HepG2 (cell line): ENCODE data around the gene ZNF777. TPM values are rescaled to one million over a fixed set of nuclear protein-coding genes. Genes with fewer than 3 reads are reported as not detected.
A peak's percentile ranks its signal among the peaks of the same experiment; 100 is the strongest.

Experiments used
- AHR ChIP-seq: IDR thresholded peaks from 2 replicates; pipeline ENCODE4 v1.6.1; 2018; ENCODE audit warnings: missing genetic modification reagents, missing compliant biosample characterization
- ARID2 ChIP-seq: sonication (generic); formaldehyde crosslinking; IDR thresholded peaks from 2 replicates; pipeline ENCODE4 v1.8.1; 2022; ENCODE audit warnings: mild to moderate bottlenecking, missing genetic modification reagents, borderline replicate concordance
- CBX2 ChIP-seq, 2 experiments: fragments of 200-600 bp in 1 of 2; sonication (generic); formaldehyde crosslinking in 1 of 2; IDR thresholded peaks; 2 replicates each; pipeline versions ENCODE4 v1.7.0 to v1.8.1; 2018 to 2022; ENCODE audit warnings: low read depth in 2 of 2, low read length in 1 of 2, mild to moderate bottlenecking in 1 of 2, missing genetic modification reagents in 1 of 2
- FOXA1 ChIP-seq, 2 experiments: fragments of 450-650 bp in 1 of 2; sonication (generic) in 1 of 2; formaldehyde crosslinking in 1 of 2; IDR thresholded peaks; 2 replicates each; pipeline versions ENCODE4 v1.4.0 to v1.6.1; 2016 to 2020; ENCODE audit warnings: missing genetic modification reagents in 1 of 2
- FOXP1 ChIP-seq, 2 experiments: fragments of 450-650 bp in 1 of 2; IDR thresholded peaks; 2 replicates each; pipeline ENCODE4 v1.6.1; 2017 to 2018; ENCODE audit warnings: antibody characterized with exemption in 1 of 2
- HNF4G ChIP-seq, 2 experiments: sonication (generic) in 1 of 2; formaldehyde crosslinking in 1 of 2; IDR thresholded peaks; 2 replicates each; pipeline versions ENCODE4 v1.4.0 to v1.6.1; 2011 to 2020; ENCODE audit warnings: borderline replicate concordance in 2 of 2, low read depth in 2 of 2, mild to moderate bottlenecking in 2 of 2, low read length in 1 of 2, missing genetic modification reagents in 1 of 2, moderate library complexity in 1 of 2
- MAFF ChIP-seq: IDR thresholded peaks from 2 replicates; pipeline ENCODE4 v1.6.1; 2011; ENCODE audit warnings: low read depth, low read length, improper control_type of control experiment
- MTF1 ChIP-seq: sonication (generic); formaldehyde crosslinking; IDR thresholded peaks from 2 replicates; pipeline ENCODE4 v1.5.0; 2020; ENCODE audit warnings: missing genetic modification reagents
- MYC ChIP-seq: sonication (generic); formaldehyde crosslinking; IDR thresholded peaks from 2 replicates; pipeline ENCODE4 v1.9.0; 2021; ENCODE audit warnings: missing genetic modification reagents, borderline replicate concordance
- NFYC ChIP-seq: IDR thresholded peaks from 2 replicates; pipeline ENCODE4 v1.6.1; 2016; ENCODE audit warnings: missing genetic modification reagents, missing compliant biosample characterization
- NR2F2 ChIP-seq: IDR thresholded peaks from 2 replicates; pipeline ENCODE4 v1.6.1; 2012; ENCODE audit warnings: low read depth, inconsistent platforms, borderline replicate concordance
- PAX8 ChIP-seq: sonication (generic); formaldehyde crosslinking; IDR thresholded peaks from 2 replicates; pipeline ENCODE4 v1.8.0; 2022; ENCODE audit warnings: mild to moderate bottlenecking, missing genetic modification reagents, borderline replicate concordance
- POGZ ChIP-seq: sonication (generic); formaldehyde crosslinking; IDR thresholded peaks from 2 replicates; pipeline ENCODE4 v1.4.0; 2020; ENCODE audit warnings: mild to moderate bottlenecking, missing genetic modification reagents
- PREB ChIP-seq: sonication (generic); formaldehyde crosslinking; IDR thresholded peaks from 2 replicates; pipeline ENCODE4 v1.4.0; 2020; ENCODE audit warnings: missing genetic modification reagents
- SAFB2 ChIP-seq: sonication (generic); formaldehyde crosslinking; IDR thresholded peaks from 2 replicates; pipeline ENCODE4 v1.5.1; 2020; ENCODE audit warnings: missing genetic modification reagents, low read depth, mild to moderate bottlenecking, borderline replicate concordance
- TERF1 ChIP-seq: sonication (generic); formaldehyde crosslinking; IDR thresholded peaks from 2 replicates; pipeline ENCODE4 v1.8.0; 2022; ENCODE audit warnings: mild to moderate bottlenecking, missing genetic modification reagents, moderate library complexity
- ZBTB34 ChIP-seq: sonication (generic); formaldehyde crosslinking; IDR thresholded peaks from 2 replicates; pipeline ENCODE4 v1.8.0; 2022; ENCODE audit warnings: mild to moderate bottlenecking, missing genetic modification reagents
- ZFP62 ChIP-seq: sonication (generic); formaldehyde crosslinking; IDR thresholded peaks from 2 replicates; pipeline ENCODE4 v1.4.0; 2020; ENCODE audit warnings: missing genetic modification reagents
- ZNF34 ChIP-seq: sonication (generic); formaldehyde crosslinking; IDR thresholded peaks from 2 replicates; pipeline ENCODE4 v1.4.0; 2020; ENCODE audit warnings: mild to moderate bottlenecking, missing genetic modification reagents, borderline replicate concordance
- ZNF607 ChIP-seq: sonication (generic); formaldehyde crosslinking; IDR thresholded peaks from 2 replicates; pipeline ENCODE4 v1.5.1; 2020; ENCODE audit warnings: missing genetic modification reagents, mild to moderate bottlenecking, borderline replicate concordance
- ZNF639 ChIP-seq: conservative IDR thresholded peaks from 2 replicates; pipeline ENCODE4 v1.6.1; 2018; ENCODE audit warnings: missing genetic modification reagents
- ZNF7 ChIP-seq: IDR thresholded peaks from 2 replicates; pipeline ENCODE4 v1.6.1; 2016; ENCODE audit warnings: missing biosample characterization, missing genetic modification reagents
- ZNF75D ChIP-seq: sonication (generic); formaldehyde crosslinking; IDR thresholded peaks from 2 replicates; pipeline ENCODE4 v1.8.1; 2023; ENCODE audit warnings: missing genetic modification reagents, mild to moderate bottlenecking, borderline replicate concordance
- ZNF768 ChIP-seq: sonication (generic); formaldehyde crosslinking; IDR thresholded peaks from 2 replicates; pipeline ENCODE4 v1.4.0; 2020; ENCODE audit warnings: missing genetic modification reagents
- ZSCAN29 ChIP-seq: sonication (generic); formaldehyde crosslinking; conservative IDR thresholded peaks from 2 replicates; pipeline ENCODE4 v1.4.0; 2020; ENCODE audit warnings: mild to moderate bottlenecking, missing genetic modification reagents
- polyA plus RNA-seq, 8 experiments: library from polyadenylated mRNA; depleted of rRNA in 3 of 8; stranded (reverse) in 7 of 8; unstranded in 1 of 8; fragments of >200 nt; fragmentation: Illumina TruSeq in 4 of 8; extraction: Trizol in 4 of 8; gene quantifications; 2 replicates each; pipeline versions ENCODE4 v1.2.1 to v1.2.3, GENCODE V29; 2011 to 2016; ENCODE audit warnings: low read depth in 4 of 8, missing spikeins in 1 of 8, mixed read lengths in 1 of 8; ENCODE audit not compliant: insufficient read depth in 1 of 8
- total RNA-seq, 5 experiments: library from RNA; depleted of rRNA; stranded (reverse); fragments of >200 nt; fragmentation: Illumina TruSeq; extraction: Trizol; gene quantifications; 2 replicates each; pipeline ENCODE4 v1.2.3, GENCODE V29; 2016; ENCODE audit warnings: low read depth in 1 of 5

Gene ZNF777
- total and polyA plus RNA-seq, 2 of the 13 experiments (the other 11 are each of a cell fraction or from before 2014, with no cell fraction given): 3.8 to 6.0 TPM

GRCh38 chr7:149422162-149422913 is 38.5 kb downstream of the ZNF777 start (continued):
- TF ChIP-seq MTF1 (CRISPR knock-in tag) (no peak), ZBTB34 (CRISPR knock-in tag) (no peak), AHR (CRISPR knock-in tag) (no peak), ZNF768 (CRISPR knock-in tag) (0 out of 2 replicates have a peak, but pooled peaks have one; percentile 35), CBX2 (IDR thresholded peaks at IDR 0.05; ENCODE audit: low read depth, low read length) (no peak), CBX2 (CRISPR knock-in tag; IDR thresholded peaks at IDR 0.05; ENCODE audit: low read depth) (no peak), NR2F2 (no peak), ZNF639 (CRISPR knock-in tag) (no peak), FOXP1 (IDR thresholded peaks at IDR 0.05) (no peak), FOXP1 (CRISPR knock-in tag; IDR thresholded peaks at IDR 0.05) (no peak), ZNF7 (no peak), MAFF (peak; percentile 63), ZNF34 (CRISPR knock-in tag) (no peak), MYC (CRISPR knock-in tag) (peak; percentile 44; the same call in 1 of the 2 replicates), PAX8 (CRISPR knock-in tag) (no peak), ZSCAN29 (no peak), HNF4G (IDR thresholded peaks at IDR 0.05; ENCODE audit: borderline replicate concordance, low read depth, low read length) (no peak), HNF4G (CRISPR knock-in tag; IDR thresholded peaks at IDR 0.05; ENCODE audit: borderline replicate concordance, low read depth) (no peak), SAFB2 (CRISPR knock-in tag) (no peak), FOXA1 (IDR thresholded peaks at IDR 0.05) (no peak), FOXA1 (CRISPR knock-in tag; IDR thresholded peaks at IDR 0.05) (peak; percentile 47; the same call in 1 of the 2 replicates), ZFP62 (CRISPR knock-in tag) (no peak), ZNF607 (CRISPR knock-in tag) (no peak), POGZ (CRISPR knock-in tag) (peak; percentile 53), PREB (CRISPR knock-in tag) (no peak), TERF1 (CRISPR knock-in tag) (no peak), ZNF75D (no peak), ARID2 (CRISPR knock-in tag) (no peak), NFYC (CRISPR knock-in tag) (no peak)
